H1 (cell line): ENCODE results near the gene ZNF385B. TPM values are rescaled to one million over a fixed set of nuclear protein-coding genes. Genes with fewer than 3 reads are reported as not detected.

Source experiments
- CTCF ChIA-PET: fragments of 300-600 bp; sonication (Branson Sonifier 250); formaldehyde crosslinking; loops from one replicate; lab custom pipeline; 2021; ENCODE audit not compliant: partially characterized antibody; lab: Charles Lee
- POLR2A ChIA-PET: fragments of 300-600 bp; sonication (Branson Sonifier 250); formaldehyde crosslinking; loops from one replicate; lab custom pipeline; 2021; ENCODE audit warnings: inconsistent platforms; ENCODE audit not compliant: partially characterized antibody; lab: Charles Lee
- DNase-seq, 2 experiments: peaks; one replicate each; pipeline versions ENCODE4 v3.0.0 to v3.0.0-alpha.2; 2010 to 2022; ENCODE audit warnings: low spot score in 2 of 2, low read depth in 1 of 2, mixed read lengths in 1 of 2
- FAIRE-seq: peaks from 2 replicates; lab custom pipeline; 2011; peaks lifted over from hg19 to GRCh38; lab: Jason Lieb, UNC
- H2AFZ ChIP-seq: 2 replicates; pipeline ENCODE4 v1.8.1; 2012; ENCODE audit warnings: low read length, inconsistent platforms
- H2AK5ac ChIP-seq: 2 replicates; pipeline ENCODE4 v1.6.1; 2013; ENCODE audit warnings: low read depth, low read length
- H2BK120ac ChIP-seq: replicated peaks from 2 replicates; pipeline ENCODE3; 2013; ENCODE audit warnings: low read depth, low read length, inconsistent platforms
- H2BK12ac ChIP-seq: 2 replicates; pipeline ENCODE4 v1.6.1; 2013; ENCODE audit warnings: low read depth, low read length
- H2BK15ac ChIP-seq: 2 replicates; pipeline ENCODE4 v1.6.1; 2013; ENCODE audit warnings: low read length
- H2BK20ac ChIP-seq: 2 replicates; pipeline ENCODE4 v1.6.1; 2013; ENCODE audit warnings: low read length
- H2BK5ac ChIP-seq: 2 replicates; pipeline ENCODE4 v1.6.1; 2013; ENCODE audit warnings: low read depth, low read length
- H3K14ac ChIP-seq: 2 replicates; pipeline ENCODE4 v1.6.1; 2013; ENCODE audit warnings: inconsistent platforms; ENCODE audit not compliant: insufficient read length
- H3K18ac ChIP-seq: 2 replicates; pipeline ENCODE4 v1.6.1; 2013; ENCODE audit warnings: low read length; ENCODE audit errors: extremely low read depth
- H3K23ac ChIP-seq: 2 replicates; pipeline ENCODE4 v1.6.1; 2013; ENCODE audit warnings: inconsistent platforms; ENCODE audit not compliant: insufficient read length
- H3K23me2 ChIP-seq: 2 replicates; pipeline ENCODE4 v1.6.1; 2013; ENCODE audit warnings: low read depth, low read length
- H3K27ac ChIP-seq: 2 replicates; pipeline ENCODE4 v1.6.1; 2011; ENCODE audit warnings: low read depth, low read length, inconsistent platforms
- H3K27me3 ChIP-seq, 4 experiments: replicated peaks in 1 of 4; 1 replicate in 1 of 4; 2 replicates in 3 of 4; pipeline versions ENCODE4 v1.6.1 to v1.8.1; 2011 to 2013; ENCODE audit warnings: low read length in 3 of 4, mild to moderate bottlenecking in 3 of 4, inconsistent platforms in 2 of 4, mixed read lengths in 2 of 4, moderate library complexity in 1 of 4; ENCODE audit not compliant: control insufficient read depth in 3 of 4, insufficient read depth in 3 of 4; ENCODE audit errors: extremely low read depth in 1 of 4
- H3K36me3 ChIP-seq, 4 experiments: 2 replicates each; pipeline versions ENCODE4 v1.6.1 to v1.8.1; 2011 to 2013; ENCODE audit warnings: mild to moderate bottlenecking in 4 of 4, low read length in 3 of 4, moderate library complexity in 2 of 4, control low read depth in 1 of 4, inconsistent platforms in 1 of 4; ENCODE audit not compliant: insufficient read depth in 4 of 4, control insufficient read depth in 2 of 4
- H3K4ac ChIP-seq: replicated peaks from 2 replicates; pipeline ENCODE3; 2013; ENCODE audit warnings: low read length, low read depth, mixed read lengths, inconsistent platforms; ENCODE audit not compliant: insufficient read length
- H3K4me1 ChIP-seq, 4 experiments: replicated peaks in 1 of 4; 1 replicate in 1 of 4; 2 replicates in 3 of 4; pipeline versions ENCODE4 v1.6.1 to v1.8.1; 2011 to 2013; ENCODE audit warnings: low read length in 3 of 4, inconsistent platforms in 2 of 4, mixed read lengths in 1 of 4; ENCODE audit not compliant: insufficient read depth in 4 of 4, control insufficient read depth in 3 of 4
- H3K4me2 ChIP-seq, 2 experiments: 2 replicates each; pipeline versions ENCODE4 v1.6.1 to v1.8.1; 2011 to 2013; ENCODE audit warnings: low read depth in 2 of 2, low read length in 2 of 2, control low read depth in 1 of 2, inconsistent platforms in 1 of 2, mild to moderate bottlenecking in 1 of 2; ENCODE audit not compliant: insufficient read depth in 1 of 2
- H3K4me3 ChIP-seq, 4 experiments: fragments of 200-600, 300-600 bp in 1 of 4; sonication (generic), shearing (Covaris generic), sonication (Bioruptor Twin) in 1 of 4; 2 replicates each; pipeline versions ENCODE4 v1.5.1 to v1.8.1; 2011 to 2016; ENCODE audit warnings: low read length in 4 of 4, low read depth in 3 of 4, control low read depth in 2 of 4, inconsistent platforms in 2 of 4, mild to moderate bottlenecking in 2 of 4, mixed read lengths in 1 of 4, moderate library complexity in 1 of 4; ENCODE audit not compliant: insufficient read depth in 2 of 4; ENCODE audit errors: extremely low read depth in 1 of 4
- H3K56ac ChIP-seq: replicated peaks from 2 replicates; pipeline ENCODE3; 2013; ENCODE audit warnings: low read depth, mild to moderate bottlenecking, mixed read lengths, low read length, inconsistent platforms; ENCODE audit not compliant: insufficient read length
- H3K79me1 ChIP-seq: 2 replicates; pipeline ENCODE4 v1.6.1; 2013; ENCODE audit warnings: low read depth, low read length, control low read depth
- H3K79me2 ChIP-seq, 2 experiments: 2 replicates each; pipeline versions ENCODE4 v1.6.1 to v1.8.1; 2012 to 2013; ENCODE audit warnings: low read length in 2 of 2, mild to moderate bottlenecking in 2 of 2, inconsistent platforms in 1 of 2; ENCODE audit not compliant: insufficient read depth in 2 of 2, control insufficient read depth in 1 of 2
- H3K9ac ChIP-seq, 4 experiments: replicated peaks in 1 of 4; 1 replicate in 1 of 4; 2 replicates in 3 of 4; pipeline versions ENCODE4 v1.6.1 to v1.8.1; 2011 to 2013; ENCODE audit warnings: low read depth in 3 of 4, low read length in 3 of 4, control low read depth in 2 of 4, mild to moderate bottlenecking in 2 of 4, moderate library complexity in 2 of 4, inconsistent platforms in 1 of 4; ENCODE audit errors: extremely low read depth in 1 of 4
- H3K9me3 ChIP-seq, 2 experiments: 2 replicates each; pipeline versions ENCODE4 v1.6.1 to v1.8.1; 2012 to 2013; ENCODE audit warnings: mild to moderate bottlenecking in 2 of 2, moderate library complexity in 2 of 2, control low read depth in 1 of 2, inconsistent platforms in 1 of 2, low read depth in 1 of 2, low read length in 1 of 2, mixed read lengths in 1 of 2; ENCODE audit not compliant: insufficient read depth in 2 of 2
- H4K20me1 ChIP-seq, 2 experiments: replicated peaks in 1 of 2; 2 replicates each; pipeline versions ENCODE3 to v1.8.1; 2011 to 2013; ENCODE audit warnings: inconsistent platforms in 2 of 2, low read length in 2 of 2, mild to moderate bottlenecking in 1 of 2; ENCODE audit not compliant: insufficient read depth in 2 of 2, control insufficient read depth in 1 of 2
- H4K5ac ChIP-seq: 2 replicates; pipeline ENCODE4 v1.6.1; 2013; ENCODE audit warnings: low read length, low read depth, mixed read lengths, inconsistent platforms; ENCODE audit not compliant: insufficient read length
- H4K8ac ChIP-seq: 2 replicates; pipeline ENCODE4 v1.8.0; 2013; ENCODE audit warnings: mild to moderate bottlenecking, moderate library complexity, low read length, inconsistent platforms; ENCODE audit not compliant: insufficient read depth; ENCODE audit errors: extremely low read depth
- H4K91ac ChIP-seq: replicated peaks from 2 replicates; pipeline ENCODE3; 2013; ENCODE audit warnings: low read length, mixed read lengths, inconsistent platforms; ENCODE audit not compliant: insufficient read length
- ASH2L ChIP-seq: fragments of 200-600, 300-600 bp; sonication (generic); IDR thresholded peaks from one replicate; pipeline ENCODE4 v1.7.1; 2017; ENCODE audit warnings: low read length
- CREB1 ChIP-seq: IDR thresholded peaks from 2 replicates; pipeline ENCODE4 v1.6.1; 2012; ENCODE audit warnings: inconsistent platforms
- CTBP2 ChIP-seq: IDR thresholded peaks from 2 replicates; pipeline ENCODE4 v1.7.0; 2011; ENCODE audit warnings: borderline replicate concordance, mild to moderate bottlenecking, moderate library complexity, mixed read lengths, low read length; ENCODE audit not compliant: insufficient read depth, insufficient read length
- EGR1 ChIP-seq: IDR thresholded peaks from 2 replicates; pipeline ENCODE4 v1.6.1; 2011; ENCODE audit warnings: low read depth, low read length, borderline replicate concordance
- EZH2 ChIP-seq: fragments of 200-600 bp; sonication (generic); IDR thresholded peaks from 2 replicates; pipeline ENCODE4 v1.7.1; 2012; ENCODE audit warnings: low read depth, mild to moderate bottlenecking, moderate library complexity, low read length, inconsistent platforms; ENCODE audit not compliant: severe bottlenecking
- JUND ChIP-seq: IDR thresholded peaks from 2 replicates; pipeline ENCODE4 v1.6.1; 2011; ENCODE audit warnings: mild to moderate bottlenecking, improper control_type of control experiment, low read length
- KDM1A ChIP-seq: fragments of 200-600, 300-600 bp; sonication (generic); IDR thresholded peaks from 2 replicates; pipeline ENCODE4 v1.7.1; 2016; ENCODE audit warnings: mild to moderate bottlenecking, low read length, borderline replicate concordance
- POU5F1 ChIP-seq: IDR thresholded peaks from 2 replicates; pipeline ENCODE4 v1.6.1; 2011; ENCODE audit warnings: low read depth, mild to moderate bottlenecking, low read length, moderate library complexity
- RFX5 ChIP-seq: IDR thresholded peaks from 2 replicates; pipeline ENCODE4 v1.6.1; 2011; ENCODE audit warnings: low read depth, low read length, improper control_type of control experiment, borderline replicate concordance
- SIRT6 ChIP-seq: IDR thresholded peaks from one replicate; pipeline ENCODE4 v1.7.1; 2012; ENCODE audit warnings: low read length, inconsistent platforms
- SIX5 ChIP-seq: IDR thresholded peaks from 2 replicates; pipeline ENCODE4 v1.6.1; 2011; ENCODE audit warnings: mild to moderate bottlenecking, low read depth, low read length
- SRF ChIP-seq: IDR thresholded peaks from 2 replicates; pipeline ENCODE4 v1.6.1; 2011; ENCODE audit warnings: mild to moderate bottlenecking, low read depth, low read length, moderate library complexity
- TAF1 ChIP-seq: IDR thresholded peaks from 2 replicates; pipeline ENCODE4 v1.6.1; 2011; ENCODE audit warnings: mild to moderate bottlenecking, low read depth, low read length
- TCF12 ChIP-seq: IDR thresholded peaks from 2 replicates; pipeline ENCODE4 v1.6.1; 2011; ENCODE audit warnings: low read depth, mild to moderate bottlenecking, low read length
- YY1 ChIP-seq: IDR thresholded peaks from 2 replicates; pipeline ENCODE4 v1.6.1; 2011; ENCODE audit warnings: low read depth, mild to moderate bottlenecking, low read length
- WGBS, 2 experiments: shearing (Covaris generic) in 1 of 2; methylation state at CpG; one replicate each; pipeline versions ENCODE4 v1.1.6 to v1.1.7; 2013 to 2015; ENCODE audit warnings: low lambda C conversion rate in 2 of 2, mixed read lengths in 2 of 2, inconsistent platforms in 1 of 2, low coverage in 1 of 2, missing lambda C conversion rate in 1 of 2; ENCODE audit not compliant: insufficient replicate concordance in 2 of 2, insufficient coverage in 1 of 2, insufficient read length in 1 of 2; ENCODE audit errors: extremely low coverage in 1 of 2, missing lambda C conversion rate in 1 of 2; 5-methylcytosine and 5-hydroxymethylcytosine counted together
- polyA plus RNA-seq, 7 experiments: library from polyadenylated mRNA; depleted of rRNA in 3 of 7; stranded (reverse) in 5 of 7; unstranded in 2 of 7; fragments of >200 nt in 5 of 7; fragments of 200-250 nt in 2 of 7; gene quantifications; 1 replicate in 5 of 7; 2 replicates in 1 of 7; 4 replicates in 1 of 7; pipeline versions ENCODE4 v1.2.1 to v1.2.3, GENCODE V29; 2011 to 2013; ENCODE audit warnings: missing spikeins in 2 of 7, mixed read lengths in 2 of 7
- total RNA-seq: library from RNA; stranded (reverse); fragmentation: NEBNext Ultra II Directional; extraction: Animal tissue kit (Norgen Biotek cat#: 25700); gene quantifications from 2 replicates; pipeline ENCODE4 v1.2.1, GENCODE V29; 2021

ZNF385B gene
- total and polyA plus RNA-seq, 2 of the 8 experiments (the other 6 are each of a cell fraction or from before 2014, with no cell fraction given), result 1.1 to 3.7 TPM

GRCh38 chr2:179805001-179805400 lies 56.4 kb downstream of the ZNF385B start:
- no peaks in the 10 kb centered on the region for H3K27me3 ChIP-seq
- no peaks in the 10 kb centered on the region for H3K36me3 ChIP-seq
- POLR2A ChIA-PET, result no interaction called here
- DNase-seq (no peak), FAIRE-seq (no peak)
- H4K20me1 ChIP-seq, result no peaks in the 10 kb centered on the region
- H3K79me2 ChIP-seq, result no peaks in the 10 kb centered on the region
- no peak overlapping the region for H4K8ac ChIP-seq
- no peak overlapping the region for H3K18ac ChIP-seq
- no peak overlapping the region for H2BK5ac ChIP-seq
- H3K56ac ChIP-seq, result no peak overlapping the region
- H3K9me3 ChIP-seq, result no peaks in the 10 kb centered on the region
- no peak overlapping the region for H3K14ac ChIP-seq
- CTCF ChIA-PET, result interaction anchor here (0.7 to 0.9 kb wide), 2 partner anchors 132 to 1390 kb away, joined by 3 read pairs; no protein-coding TSS in a partner anchor
- no peak overlapping the region for H3K4me3 ChIP-seq
- no peak overlapping the region for H2AFZ ChIP-seq
- WGBS, 2 experiments, result 98% methylated on average over 3 of the region's 3 CpGs; no CpG with 5 or more reads in 1 of the 2 experiments
- no peak overlapping the region for H3K4ac ChIP-seq
- H3K23ac ChIP-seq, result no peak overlapping the region
- no peak overlapping the region for H4K91ac ChIP-seq
- H3K79me1 ChIP-seq, result no peaks in the 10 kb centered on the region
- no peak overlapping the region for H2BK12ac ChIP-seq
- H4K5ac ChIP-seq, result no peak overlapping the region
- no peak overlapping the region for H3K27ac ChIP-seq
- no peak overlapping the region for H2AK5ac ChIP-seq
- no peak overlapping the region for H2BK15ac ChIP-seq
- H2BK120ac ChIP-seq, result no peak overlapping the region
- no peak overlapping the region for H3K9ac ChIP-seq
- H3K23me2 ChIP-seq, result no peaks in the 10 kb centered on the region
- H3K4me2 ChIP-seq, result no peak overlapping the region
- H3K4me1 ChIP-seq, result peaks cover 0 to 6% (median 2%) of the 10 kb centered on the region in 4 experiments; a peak in 2 of 7 replicates
- H2BK20ac ChIP-seq, result no peak overlapping the region
- TF ChIP-seq RFX5, result no peak
- TF ChIP-seq JUND, result no peak
- no peak for TF ChIP-seq EZH2
- TF ChIP-seq KDM1A, result no peak
- no peak for TF ChIP-seq SIRT6
- TF ChIP-seq EGR1, result no peak
- TF ChIP-seq ASH2L, result no peak
- no peak for TF ChIP-seq CTBP2
- no peak for TF ChIP-seq YY1
- no peak for TF ChIP-seq CREB1
- TF ChIP-seq SIX5, result no peak
- TF ChIP-seq SRF, result no peak
- no peak for TF ChIP-seq TAF1
- no peak for TF ChIP-seq POU5F1
- no peak for TF ChIP-seq TCF12
